Naive thymus-derived CD4-positive, alpha-beta T cell (primary cell): ENCODE results near the gene JAG2. TPM values are rescaled to one million over a fixed set of nuclear protein-coding genes. Genes with fewer than 3 reads are reported as not detected.
A peak's percentile ranks its signal among the peaks of the same experiment; 100 is the strongest.

Experiments used
- ATAC-seq: fragments of 150-1000 bp; cut with Tn5 transposase; 2 replicates; pipeline ENCODE4 v1.10.0; 2021; ENCODE audit warnings: mild to moderate bottlenecking, moderate library complexity
- CTCF ChIA-PET: fragments of 350-600 bp; sonication (Branson Sonifier 250); formaldehyde crosslinking; loops from one replicate; lab custom pipeline; 2021; ENCODE audit warnings: antibody characterized with exemption; lab: Charles Lee
- POLR2A ChIA-PET: fragments of 350-600 bp; sonication (Branson Sonifier 250); formaldehyde crosslinking; loops from one replicate; lab custom pipeline; 2021; ENCODE audit warnings: antibody characterized with exemption, inconsistent platforms; lab: Charles Lee
- DNase-seq, 9 donors: peaks; one replicate each; pipeline versions ENCODE4 v3.0.0 to v3.0.0-alpha.2; 2020 to 2022; ENCODE audit warnings: mixed read lengths in 1 of 9
- H3K27ac ChIP-seq: one replicate; pipeline ENCODE4 v1.7.0; 2013; ENCODE audit warnings: mild to moderate bottlenecking, low read depth, low read length, moderate library complexity
- H3K27me3 ChIP-seq, 2 donors: one replicate each; pipeline ENCODE4 v1.7.0; 2013; ENCODE audit warnings: low read length in 2 of 2, mild to moderate bottlenecking in 2 of 2, moderate library complexity in 2 of 2; ENCODE audit not compliant: control insufficient read depth in 2 of 2, insufficient read depth in 2 of 2
- H3K36me3 ChIP-seq, 3 experiments: 1 replicate in 2 of 3; 2 replicates in 1 of 3; pipeline ENCODE4 v1.7.0; 2013; ENCODE audit warnings: low read length in 3 of 3, mild to moderate bottlenecking in 3 of 3, moderate library complexity in 1 of 3; ENCODE audit not compliant: insufficient read depth in 3 of 3, control insufficient read depth in 2 of 3
- H3K4me1 ChIP-seq, 2 donors: one replicate each; pipeline ENCODE4 v1.7.0; 2013; ENCODE audit warnings: low read length in 2 of 2, mild to moderate bottlenecking in 2 of 2, moderate library complexity in 1 of 2; ENCODE audit not compliant: control insufficient read depth in 2 of 2, insufficient read depth in 2 of 2
- H3K4me3 ChIP-seq: 2 replicates; pipeline ENCODE4 v1.7.0; 2013; ENCODE audit warnings: mild to moderate bottlenecking, low read length
- H3K9me3 ChIP-seq, 3 experiments: 1 replicate in 2 of 3; 2 replicates in 1 of 3; pipeline ENCODE4 v1.7.0; 2013; ENCODE audit warnings: low read length in 3 of 3; ENCODE audit not compliant: control insufficient read depth in 2 of 3
- H3K27ac Mint-ChIP-seq, 9 donors: one replicate each; pipeline ENCODE4 v1.8.0; 2020 to 2022; ENCODE audit warnings: mixed read lengths in 9 of 9, mild to moderate bottlenecking in 8 of 9, moderate library complexity in 5 of 9, inconsistent platforms in 2 of 9
- H3K27me3 Mint-ChIP-seq, 5 donors: one replicate each; pipeline ENCODE4 v1.8.0; 2021 to 2022; ENCODE audit warnings: mixed read lengths in 5 of 5, mild to moderate bottlenecking in 1 of 5
- H3K36me3 Mint-ChIP-seq, 5 donors: one replicate each; pipeline ENCODE4 v1.8.0; 2020 to 2022; ENCODE audit warnings: mixed read lengths in 5 of 5, mild to moderate bottlenecking in 3 of 5, inconsistent platforms in 1 of 5
- H3K4me1 Mint-ChIP-seq, 7 donors: one replicate each; pipeline ENCODE4 v1.8.0; 2020 to 2022; ENCODE audit warnings: mixed read lengths in 7 of 7, mild to moderate bottlenecking in 3 of 7, inconsistent platforms in 1 of 7
- H3K4me3 Mint-ChIP-seq, 10 donors: one replicate each; pipeline ENCODE4 v1.8.0; 2020 to 2022; ENCODE audit warnings: mild to moderate bottlenecking in 10 of 10, mixed read lengths in 10 of 10, moderate library complexity in 6 of 10, inconsistent platforms in 2 of 10
- H3K9me3 Mint-ChIP-seq, 11 donors: one replicate each; pipeline ENCODE4 v1.8.0; 2020 to 2022; ENCODE audit warnings: mixed read lengths in 11 of 11, mild to moderate bottlenecking in 4 of 11, inconsistent platforms in 1 of 11, moderate library complexity in 1 of 11
- intact Hi-C, 2 donors: fragments of 100-400 bp; cut with micrococcal nuclease; formaldehyde crosslinking; loops; one replicate each; pipeline ENCODE4 v1.15.1; 2023
- polyA plus RNA-seq, 2 donors: library from polyadenylated mRNA; unstranded; fragments of 300-500 nt; fragmentation: Illumina TruSeq; gene quantifications; one replicate each; pipeline ENCODE4 v1.2.3, GENCODE V29; 2021
- total RNA-seq, 6 experiments: library from RNA in 5 of 6; stranded (reverse) in 5 of 6; gene quantifications; 1 replicate in 5 of 6; 2 replicates in 1 of 6; pipeline ENCODE4 v1.2.3 and lab custom pipeline; 2021 to 2026

Gene JAG2
- total and polyA plus RNA-seq, 7 experiments from 2014 or later, result 0.21 to 5.7 (median 1.3) TPM; not detected in 1

- H3K27ac Mint-ChIP-seq, result no peak overlapping the region
- H3K4me3 Mint-ChIP-seq, result no peak overlapping the region
- ChIA-PET POLR2A (no interaction called here), CTCF (no interaction called here)
- Histone ChIP-seq H3K4me3 (no peak overlapping the region), H3K27ac (no peak overlapping the region), H3K4me1 (no peaks in the 10 kb centered on the region), H3K9me3 (peaks cover 0 to 15% (median 0%) of the 10 kb centered on the region in 3 experiments), H3K27me3 (no peaks in the 10 kb centered on the region), H3K36me3 (no peaks in the 10 kb centered on the region)
- intact Hi-C loops, result no loop called here
- no peak for ATAC-seq
- DNase-seq, result no peak
- peaks cover 0 to 10% (median 0%) of the 10 kb centered on the region in 5 donors for H3K36me3 Mint-ChIP-seq
- peaks cover 0 to 27% (median 5%) of the 10 kb centered on the region in 11 donors for H3K9me3 Mint-ChIP-seq
- H3K27me3 Mint-ChIP-seq, result peaks cover 0 to 6% (median 0%) of the 10 kb centered on the region in 5 donors
- no peaks in the 10 kb centered on the region for H3K4me1 Mint-ChIP-seq
Observed at GRCh38 chr14:105139212-105139825, 29.3 kb downstream of the JAG2 start.

DNA sequence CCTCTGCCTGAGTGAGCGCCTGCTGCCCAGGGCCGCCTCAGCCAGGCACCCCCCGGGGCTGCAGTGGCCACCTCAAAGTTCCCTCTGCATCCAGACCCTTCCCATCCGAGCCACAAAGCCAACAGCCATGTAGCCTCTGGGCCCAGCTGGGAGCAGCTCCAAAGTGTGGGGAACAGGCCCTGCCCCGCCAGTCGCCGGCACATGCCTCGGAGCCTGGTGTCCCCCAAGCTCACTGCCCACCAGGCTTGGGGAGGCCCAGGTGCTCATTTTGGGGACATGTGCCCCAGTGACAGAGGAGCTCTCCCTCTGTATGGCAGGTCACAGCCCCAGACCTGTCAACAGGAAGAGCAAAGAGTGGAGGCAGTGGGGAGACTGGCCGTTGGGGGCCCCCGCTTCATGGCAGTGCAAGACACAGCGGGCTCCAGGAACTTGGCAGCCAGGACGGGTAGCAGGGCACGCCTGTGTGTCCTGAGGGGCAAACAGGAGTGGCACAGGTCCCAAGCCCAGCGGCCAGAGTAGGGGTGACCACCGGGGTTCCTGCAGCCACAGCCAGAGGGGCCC lies 29.9 kb downstream of the JAG2 start:
- Mint-ChIP-seq H3K9me3 (peaks cover 0 to 34% (median 5%) of the 10 kb centered on the region in 11 donors), H3K36me3 (peaks cover 0 to 10% (median 0%) of the 10 kb centered on the region in 5 donors), H3K27me3 (peaks cover 0 to 7% (median 0%) of the 10 kb centered on the region in 5 donors), H3K4me1 (no peaks in the 10 kb centered on the region), H3K4me3 (no peak overlapping the region), H3K27ac (no peak overlapping the region)
- H3K4me1 ChIP-seq, result no peaks in the 10 kb centered on the region
- ATAC-seq (no peak), DNase-seq (peak in 1 of 9 donors; percentile 6)
- no peak overlapping the region for H3K4me3 ChIP-seq
- no peak overlapping the region for H3K27ac ChIP-seq
- peaks cover 0 to 15% (median 0%) of the 10 kb centered on the region in 3 experiments for H3K9me3 ChIP-seq
- CTCF ChIA-PET, result no interaction called here
- H3K36me3 ChIP-seq, result no peaks in the 10 kb centered on the region
- intact Hi-C loops, result no loop called here
- no peaks in the 10 kb centered on the region for H3K27me3 ChIP-seq
- POLR2A ChIA-PET, result no interaction called here

DNA sequence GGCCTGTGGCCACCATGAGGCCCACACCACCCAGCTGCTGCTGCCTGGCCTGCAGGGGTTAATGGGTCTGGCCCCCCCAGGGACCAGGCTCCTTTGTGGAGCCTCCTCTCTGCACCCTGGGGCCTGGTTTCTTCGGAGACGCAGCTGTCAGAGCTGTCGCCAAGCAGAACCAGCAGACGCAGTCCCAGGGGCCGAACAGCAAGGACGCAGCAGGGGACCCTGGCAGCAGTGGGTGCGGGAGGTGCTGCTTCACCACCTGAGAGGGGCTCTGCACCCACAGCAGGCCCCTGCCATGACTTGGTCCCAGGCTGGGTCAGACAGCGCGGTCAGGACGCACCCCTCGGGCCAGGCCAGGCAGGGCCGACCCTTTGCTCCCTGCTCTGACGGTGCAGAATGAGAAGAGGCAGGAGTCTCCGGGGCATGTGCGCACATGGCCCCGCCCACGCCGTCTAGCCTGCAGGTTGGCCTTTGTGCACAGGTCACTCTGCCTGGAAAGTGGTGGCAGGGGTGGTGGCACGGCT lies 30.5 kb downstream of the JAG2 start:
- Mint-ChIP-seq H3K27me3 (peaks cover 0 to 11% (median 5%) of the 10 kb centered on the region in 5 donors), H3K4me1 (no peaks in the 10 kb centered on the region), H3K9me3 (peaks cover 0 to 40% (median 8%) of the 10 kb centered on the region in 11 donors), H3K27ac (no peak overlapping the region), H3K36me3 (peaks cover 0 to 14% (median 0%) of the 10 kb centered on the region in 5 donors), H3K4me3 (no peak overlapping the region)
- Histone ChIP-seq H3K27ac (no peak overlapping the region), H3K36me3 (no peaks in the 10 kb centered on the region), H3K27me3 (no peaks in the 10 kb centered on the region), H3K9me3 (peaks cover 0 to 16% (median 0%) of the 10 kb centered on the region in 3 experiments), H3K4me3 (no peak overlapping the region), H3K4me1 (no peaks in the 10 kb centered on the region)
- intact Hi-C loops, result no loop called here
- no peak for ATAC-seq
- DNase-seq, result no peak
- ChIA-PET CTCF (no interaction called here), POLR2A (no interaction called here)

DNA sequence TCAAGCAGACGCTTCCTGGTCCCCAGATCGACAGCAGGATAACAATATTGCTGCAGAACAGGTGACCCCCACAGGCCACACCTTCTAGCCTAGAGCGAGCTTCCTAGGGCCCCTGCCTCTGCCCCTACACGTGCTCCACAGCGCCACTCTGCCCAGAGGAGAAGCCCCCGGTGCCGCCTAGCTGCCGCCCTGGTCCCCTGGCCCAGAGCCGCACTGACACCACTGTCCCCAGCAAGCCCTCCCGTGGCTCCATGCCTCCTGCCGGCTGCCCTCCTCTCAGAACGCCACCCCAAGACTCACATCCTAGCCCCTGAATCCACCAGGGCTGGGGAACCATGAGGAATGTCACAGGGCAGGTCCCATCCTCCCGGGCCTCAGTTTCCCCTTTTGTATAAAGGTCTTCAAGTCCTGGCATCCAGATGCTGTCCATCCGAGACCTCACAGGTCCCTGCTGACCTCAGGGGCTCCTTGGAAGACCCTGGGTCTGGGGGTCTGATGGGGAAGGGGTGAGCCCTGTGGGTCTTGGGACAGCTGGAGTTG lies 31.0 kb downstream of the JAG2 start:
- Histone ChIP-seq H3K36me3 (no peaks in the 10 kb centered on the region), H3K4me3 (no peak overlapping the region), H3K27ac (no peak overlapping the region), H3K9me3 (peaks cover 0 to 20% (median 0%) of the 10 kb centered on the region in 3 experiments), H3K4me1 (no peaks in the 10 kb centered on the region), H3K27me3 (no peaks in the 10 kb centered on the region)
- Mint-ChIP-seq H3K36me3 (peaks cover 0 to 19% (median 0%) of the 10 kb centered on the region in 5 donors), H3K27ac (no peak overlapping the region), H3K4me3 (no peak overlapping the region), H3K4me1 (no peaks in the 10 kb centered on the region), H3K27me3 (peaks cover 0 to 15% (median 7%) of the 10 kb centered on the region in 5 donors), H3K9me3 (peaks cover 0 to 45% (median 12%) of the 10 kb centered on the region in 11 donors)
- no peak for DNase-seq
- no peak for ATAC-seq
- ChIA-PET CTCF (no interaction called here), POLR2A (no interaction called here)
- intact Hi-C loops, result no loop called here

DNA sequence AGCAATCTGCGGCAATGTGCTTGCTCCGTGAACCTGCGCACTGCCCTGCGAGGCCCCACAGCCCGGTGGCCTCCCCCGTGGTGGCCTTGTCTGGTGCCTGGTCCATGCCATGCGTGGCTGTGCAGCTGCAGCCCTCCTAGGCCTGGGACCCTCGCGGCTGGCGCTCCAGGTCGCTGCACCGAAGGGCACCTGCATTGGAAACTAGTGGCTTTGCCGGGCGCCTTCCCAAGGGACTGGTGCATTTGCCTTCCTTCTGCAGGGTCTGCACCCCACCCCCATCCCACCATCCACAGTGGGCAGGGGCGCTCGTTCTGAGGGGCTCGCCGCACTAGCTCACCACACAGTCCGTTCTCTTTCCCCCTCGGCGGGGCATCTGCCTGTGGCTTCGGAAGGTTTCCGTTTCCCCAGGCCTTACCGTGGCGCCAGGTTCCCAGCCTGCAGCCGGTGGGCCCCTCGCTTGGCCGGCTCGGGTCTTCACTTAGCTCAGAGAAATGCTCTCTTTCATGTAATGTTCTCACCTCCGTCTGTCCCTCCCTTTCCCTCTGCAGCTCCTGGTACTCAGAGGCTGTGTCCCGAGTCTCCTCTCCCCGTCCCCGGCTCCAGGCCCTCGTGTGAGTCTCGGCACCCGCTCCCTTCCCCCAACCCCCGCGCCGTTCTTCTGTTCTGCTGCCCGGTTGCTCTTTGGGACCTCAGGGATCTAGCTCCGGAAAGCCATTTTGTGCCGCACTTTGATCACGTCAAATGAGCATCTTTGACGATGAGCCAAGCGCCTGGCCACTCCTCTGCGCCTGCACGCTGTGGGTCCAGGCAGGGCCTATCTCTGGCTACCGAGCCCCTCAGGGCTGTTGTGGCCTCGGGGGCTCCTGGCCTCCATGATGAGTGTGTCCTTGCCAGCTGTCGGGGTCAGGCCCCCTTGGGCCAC lies 31.9 kb downstream of the JAG2 start:
- POLR2A ChIA-PET, result no interaction called here
- H3K36me3 Mint-ChIP-seq, result peaks cover 0 to 19% (median 0%) of the 10 kb centered on the region in 5 donors
- no peaks in the 10 kb centered on the region for H3K27me3 ChIP-seq
- no peaks in the 10 kb centered on the region for H3K4me1 ChIP-seq
- no peak overlapping the region for H3K4me3 Mint-ChIP-seq
- peaks cover 0 to 20% (median 0%) of the 10 kb centered on the region in 3 experiments for H3K9me3 ChIP-seq
- intact Hi-C loops, result no loop called here
- H3K36me3 ChIP-seq, result no peaks in the 10 kb centered on the region
- no peak for ATAC-seq
- peaks cover 0 to 15% (median 7%) of the 10 kb centered on the region in 5 donors for H3K27me3 Mint-ChIP-seq
- H3K27ac ChIP-seq, result no peak overlapping the region
- H3K4me1 Mint-ChIP-seq, result no peaks in the 10 kb centered on the region
- H3K4me3 ChIP-seq, result no peak overlapping the region
- peak overlapping the region in 1 of 9 donors; percentile 13 for H3K27ac Mint-ChIP-seq
- CTCF ChIA-PET, result no interaction called here
- H3K9me3 Mint-ChIP-seq, result peaks cover 0 to 49% (median 12%) of the 10 kb centered on the region in 11 donors
- no peak for DNase-seq

- H3K9me3 Mint-ChIP-seq, result peaks cover 0 to 47% (median 12%) of the 10 kb centered on the region in 11 donors
- H3K27ac Mint-ChIP-seq, result no peak overlapping the region
- H3K4me3 Mint-ChIP-seq, result no peak overlapping the region
- H3K27me3 Mint-ChIP-seq, result peaks cover 0 to 15% (median 7%) of the 10 kb centered on the region in 5 donors
- no peaks in the 10 kb centered on the region for H3K36me3 ChIP-seq
- H3K4me1 ChIP-seq, result no peaks in the 10 kb centered on the region
- H3K27me3 ChIP-seq, result no peaks in the 10 kb centered on the region
- ChIA-PET POLR2A (no interaction called here), CTCF (no interaction called here)
- H3K27ac ChIP-seq, result no peak overlapping the region
- DNase-seq (no peak), ATAC-seq (no peak)
- peaks cover 0 to 20% (median 0%) of the 10 kb centered on the region in 3 experiments for H3K9me3 ChIP-seq
- peaks cover 0 to 16% (median 0%) of the 10 kb centered on the region in 5 donors for H3K36me3 Mint-ChIP-seq
- intact Hi-C loops, result no loop called here
- H3K4me3 ChIP-seq, result no peak overlapping the region
- H3K4me1 Mint-ChIP-seq, result no peaks in the 10 kb centered on the region
Observed at GRCh38 chr14:105135700-105136395, 32.7 kb downstream of the JAG2 start.
